K562 (cell line): ENCODE results near the gene PGAP3. TPM values are rescaled to one million over a fixed set of nuclear protein-coding genes. Genes with fewer than 3 reads are reported as not detected.

Source experiments
- ADNP ChIP-seq: fragments of 200-800 bp; sonication (Bioruptor generic); IDR thresholded peaks from 2 replicates; pipeline ENCODE4 v1.6.1; 2016; ENCODE audit warnings: missing genetic modification characterization, missing compliant biosample characterization
- CLOCK ChIP-seq: fragments of 250-450 bp; sonication (Bioruptor Pico); IDR thresholded peaks from 2 replicates; pipeline ENCODE4 v1.4.0; 2020; ENCODE audit warnings: mild to moderate bottlenecking, moderate library complexity, borderline replicate concordance
- CREBBP ChIP-seq: IDR thresholded peaks from one replicate; pipeline ENCODE4 v1.6.1; 2012; ENCODE audit warnings: low read depth, mild to moderate bottlenecking, control low read depth, inconsistent platforms, low read length
- LARP7 ChIP-seq: fragments of 450-650 bp; IDR thresholded peaks from 2 replicates; pipeline ENCODE4 v1.6.1; 2016
- NRF1 ChIP-seq, 2 experiments: fragments of 450-650 bp; IDR thresholded peaks in 1 of 2; conservative IDR thresholded peaks in 1 of 2; 2 replicates each; pipeline ENCODE4 v1.6.1; 2014; ENCODE audit warnings: mild to moderate bottlenecking in 2 of 2
- POLR2A ChIP-seq: fragments of 450-650 bp; conservative IDR thresholded peaks from 2 replicates; pipeline ENCODE4 v1.6.1; 2016
- RFX1 ChIP-seq: fragments of 450-650 bp; IDR thresholded peaks from 2 replicates; pipeline ENCODE4 v1.6.1; 2016; ENCODE audit warnings: mild to moderate bottlenecking, moderate library complexity
- RFX7 ChIP-seq: fragments of 250-450 bp; sonication (Bioruptor Pico); IDR thresholded peaks from 2 replicates; pipeline ENCODE4 v1.5.1; 2021; ENCODE audit warnings: mild to moderate bottlenecking
- RUNX1 ChIP-seq: sonication (generic); IDR thresholded peaks from 2 replicates; pipeline ENCODE4 v1.6.1; 2016; ENCODE audit warnings: antibody characterized with exemption, low read depth
- SMARCA5 ChIP-seq: fragments of 450-650 bp; IDR thresholded peaks from 2 replicates; pipeline ENCODE4 v1.6.1; 2016
- SMC3 ChIP-seq: conservative IDR thresholded peaks from 2 replicates; pipeline ENCODE4 v1.6.1; 2011; ENCODE audit warnings: low read depth, low read length, improper control_type of control experiment; ENCODE audit not compliant: insufficient read depth
- STAT5A ChIP-seq: IDR thresholded peaks from 2 replicates; pipeline ENCODE4 v1.6.1; 2012; ENCODE audit warnings: low read length, inconsistent platforms, borderline replicate concordance
- TCFL5 ChIP-seq: fragments of 250-450 bp; sonication (Bioruptor Pico); conservative IDR thresholded peaks from 2 replicates; pipeline ENCODE4 v1.6.1; 2021; ENCODE audit warnings: mild to moderate bottlenecking, moderate library complexity, matching md5 sums
- U2AF1 ChIP-seq: fragments of 200-400 bp; formaldehyde crosslinking; optimal IDR thresholded peaks from 2 replicates; pipeline ENCODE3; 2017; ENCODE audit warnings: mild to moderate bottlenecking, low read depth, low read length, moderate library complexity
- VEZF1 ChIP-seq: fragments of 200-800 bp; sonication (Bioruptor generic); IDR thresholded peaks from 2 replicates; pipeline ENCODE4 v1.6.1; 2017; ENCODE audit warnings: missing genetic modification characterization, missing compliant biosample characterization
- ZBTB33 ChIP-seq: sonication (generic); formaldehyde crosslinking; IDR thresholded peaks from 2 replicates; pipeline ENCODE4 v1.8.1; 2023; ENCODE audit warnings: mild to moderate bottlenecking, missing genetic modification reagents
- ZNF551 ChIP-seq: fragments of 250-450 bp; sonication (Bioruptor Pico); IDR thresholded peaks from 2 replicates; pipeline ENCODE4 v1.5.0; 2021; ENCODE audit warnings: mild to moderate bottlenecking, moderate library complexity
- ZNF57 ChIP-seq: fragments of 450-650 bp; formaldehyde crosslinking; IDR thresholded peaks from 2 replicates; pipeline ENCODE4 v1.4.0; 2020; ENCODE audit warnings: mild to moderate bottlenecking, moderate library complexity
- polyA plus RNA-seq, 8 experiments: library from polyadenylated mRNA; depleted of rRNA in 4 of 8; stranded (reverse) in 5 of 8; unstranded in 3 of 8; fragments of >200 nt; fragmentation: Nextera tagmentation in 2 of 8; fragmentation: Illumina TruSeq in 1 of 8; extraction: Ambion mirVana in 2 of 8; extraction: Trizol in 1 of 8; gene quantifications; 2 replicates each; pipeline versions ENCODE4 v1.2.1 to v1.2.3, GENCODE V29; 2011 to 2014; ENCODE audit warnings: inconsistent platforms in 1 of 8, missing spikeins in 1 of 8
- total RNA-seq, 7 experiments: library from RNA; depleted of rRNA in 6 of 7; stranded (reverse); fragments of >200 nt in 6 of 7; fragmentation: Illumina TruSeq in 2 of 7; extraction: Trizol in 2 of 7; gene quantifications; 2 replicates each; pipeline versions ENCODE4 v1.2.1 to v1.2.3, GENCODE V29; 2011 to 2021; ENCODE audit warnings: low replicate concordance in 1 of 7
- TF ChIP-seq, protein P1 (sequence below): fragments of 250-450 bp; sonication (Bioruptor Pico); IDR thresholded peaks from 2 replicates; pipeline ENCODE4 v1.8.0; 2022; ENCODE audit warnings: moderate library complexity, mild to moderate bottlenecking, inconsistent platforms
- TF ChIP-seq, protein P2 (sequence below): fragments of 250-450 bp; sonication (Bioruptor Pico); IDR thresholded peaks from 2 replicates; pipeline ENCODE4 v1.4.0; 2020; ENCODE audit warnings: borderline replicate concordance

Gene PGAP3
- total and polyA plus RNA-seq, 9 of the 15 experiments (the other 6 are each of a cell fraction or from before 2014, with no cell fraction given): 0.38 to 9.4 (median 4.5) TPM

DNA sequence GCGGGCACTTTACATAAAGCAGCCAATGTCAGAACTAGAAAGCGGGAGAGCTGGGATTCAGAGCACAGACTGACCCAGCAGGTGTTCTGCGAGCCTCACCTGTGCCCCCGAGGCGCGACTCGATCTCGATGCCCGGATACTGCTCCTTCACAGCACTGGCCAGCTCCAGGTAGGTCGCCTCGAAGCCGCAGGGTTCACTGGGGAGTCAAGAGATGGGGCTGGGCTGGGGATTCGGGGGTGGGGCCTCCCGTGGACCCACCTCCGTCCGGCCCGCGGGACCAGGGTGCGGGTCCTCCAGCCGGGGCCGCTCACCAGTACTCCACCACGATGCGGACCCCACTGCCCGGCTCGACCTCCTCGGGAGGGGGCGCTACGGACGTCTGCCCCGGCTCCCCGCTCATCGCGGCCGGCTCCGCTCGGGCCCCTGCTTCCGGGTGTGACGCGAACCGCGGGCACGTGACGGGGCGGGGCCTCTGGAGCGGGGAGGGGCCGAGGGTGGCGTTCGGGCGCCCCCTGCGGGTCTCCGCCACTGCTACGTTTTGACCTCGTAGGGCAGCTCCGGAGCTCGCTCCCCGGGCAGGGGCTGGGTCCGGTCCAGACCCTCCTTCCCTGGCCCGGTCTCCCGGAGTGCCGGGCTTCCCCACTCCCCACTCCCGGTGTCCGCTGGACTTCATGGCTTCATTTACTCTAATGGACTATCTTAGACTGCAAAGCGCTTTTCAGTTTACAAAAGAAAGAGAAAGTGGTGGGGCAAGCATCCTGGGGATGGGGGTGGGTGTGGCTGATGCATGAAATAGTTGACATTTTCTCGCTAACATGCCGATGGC lies 42.5 kb upstream of the PGAP3 start, which contains the start of gene MIEN1 (continued):
- TF ChIP-seq ZNF57 (CRISPR knock-in tag) (no peak), U2AF1 (no peak), SMARCA5 (no peak), POLR2A (peak; percentile 85), ZBTB33 (CRISPR knock-in tag) (0 out of 2 replicates have a peak, but pooled peaks have one; percentile 17), RFX1 (no peak), TCFL5 (no peak), RFX7 (CRISPR knock-in tag) (no peak), ZNF551 (CRISPR knock-in tag) (no peak), ADNP (tag) (no peak), STAT5A (no peak), CREBBP (no peak), VEZF1 (peak; percentile 88), RUNX1 (no peak; the same call in 1 of the 2 replicates), CLOCK (CRISPR knock-in tag) (no peak), NRF1 (conservative IDR thresholded peaks at IDR 0.05 in 1 of 2, IDR thresholded peaks at IDR 0.05 in 1 of 2) (0 out of 4 replicates have a peak, but pooled peaks have one; percentile 19 to 33), LARP7 (no peak), SMC3 (no peak; the same call in 1 of the 2 replicates)
- TF ChIP-seq, protein P1, sequence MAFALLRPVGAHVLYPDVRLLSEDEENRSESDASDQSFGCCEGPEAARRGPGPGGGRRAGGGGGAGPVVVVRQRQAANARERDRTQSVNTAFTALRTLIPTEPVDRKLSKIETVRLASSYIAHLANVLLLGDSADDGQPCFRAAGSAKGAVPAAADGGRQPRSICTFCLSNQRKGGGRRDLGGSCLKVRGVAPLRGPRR: no peak
- TF ChIP-seq, protein P2, sequence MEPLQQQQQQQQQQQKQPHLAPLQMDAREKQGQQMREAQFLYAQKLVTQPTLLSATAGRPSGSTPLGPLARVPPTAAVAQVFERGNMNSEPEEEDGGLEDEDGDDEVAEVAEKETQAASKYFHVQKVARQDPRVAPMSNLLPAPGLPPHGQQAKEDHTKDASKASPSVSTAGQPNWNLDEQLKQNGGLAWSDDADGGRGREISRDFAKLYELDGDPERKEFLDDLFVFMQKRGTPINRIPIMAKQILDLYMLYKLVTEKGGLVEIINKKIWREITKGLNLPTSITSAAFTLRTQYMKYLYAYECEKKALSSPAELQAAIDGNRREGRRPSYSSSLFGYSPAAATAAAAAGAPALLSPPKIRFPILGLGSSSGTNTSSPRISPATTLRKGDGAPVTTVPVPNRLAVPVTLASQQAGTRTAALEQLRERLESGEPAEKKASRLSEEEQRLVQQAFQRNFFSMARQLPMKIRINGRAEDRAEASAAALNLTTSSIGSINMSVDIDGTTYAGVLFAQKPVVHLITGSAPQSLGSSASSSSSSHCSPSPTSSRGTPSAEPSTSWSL: no peak
